Lower leg skin (tissue), 3 donors: ENCODE data around the gene OR2A12.

ENCODE experiments used
- CTCF ChIP-seq, 3 donors: fragments of 450-650 bp; IDR thresholded peaks; one replicate each; pipeline ENCODE4 v1.5.1; 2016; ENCODE audit warnings: antibody characterized with exemption in 3 of 3, mild to moderate bottlenecking in 3 of 3, moderate library complexity in 2 of 3
- POLR2A ChIP-seq, 2 donors: fragments of 450-650 bp; IDR thresholded peaks; one replicate each; pipeline ENCODE4 v1.6.1; 2016 to 2017; ENCODE audit warnings: antibody characterized with exemption in 2 of 2, mild to moderate bottlenecking in 1 of 2, moderate library complexity in 1 of 2

- TF ChIP-seq CTCF (IDR thresholded peaks at IDR 0.05) (no peak), POLR2A (IDR thresholded peaks at IDR 0.05) (no peak)
These were observed 48.0 kb downstream of the OR2A12 start for GRCh38 chr7:144134116-144134515.
